Uterus (tissue), 4 donors: Measurements from ENCODE around the gene SCYL1. TPM values are rescaled to one million over a fixed set of nuclear protein-coding genes. Genes with fewer than 3 reads are reported as not detected.

Experiments
- DNase-seq, 2 donors: peaks; one replicate each; pipeline ENCODE4 v3.0.0-alpha.2; 2019 to 2020
- H3K27ac ChIP-seq, 2 donors: fragments of 200-600 bp; sonication (generic); 1 replicate in 1 of 2; 2 replicates in 1 of 2; pipeline ENCODE4 v1.5.1; 2016 to 2018
- H3K27me3 ChIP-seq, 2 donors: fragments of 200-600 bp; sonication (generic); one replicate each; pipeline ENCODE4 v1.5.1; 2018 to 2019; ENCODE audit warnings: control low read depth in 1 of 2
- H3K36me3 ChIP-seq, 2 donors: fragments of 200-600 bp; sonication (generic); one replicate each; pipeline ENCODE4 v1.5.1; 2019; ENCODE audit warnings: control low read depth in 1 of 2
- H3K4me1 ChIP-seq, 2 donors: fragments of 200-600 bp; sonication (generic); one replicate each; pipeline ENCODE4 v1.5.1; 2018 to 2019; ENCODE audit warnings: control low read depth in 1 of 2
- H3K4me3 ChIP-seq, 2 donors: fragments of 200-600 bp; sonication (generic); 1 replicate in 1 of 2; 2 replicates in 1 of 2; pipeline ENCODE4 v1.5.1; 2018 to 2019; ENCODE audit warnings: mild to moderate bottlenecking in 1 of 2
- H3K9me3 ChIP-seq, 2 donors: fragments of 200-600 bp; sonication (generic); one replicate each; pipeline ENCODE4 v1.5.1; 2019; ENCODE audit warnings: control low read depth in 1 of 2
- CTCF ChIP-seq, 4 experiments: fragments of 200-600 bp in 2 of 4; fragments of 450-650 bp in 2 of 4; sonication (generic) in 2 of 4; IDR thresholded peaks; one replicate each; pipeline ENCODE4 v1.5.1; 2016 to 2019; ENCODE audit warnings: antibody characterized with exemption in 4 of 4, mild to moderate bottlenecking in 2 of 4, moderate library complexity in 1 of 4
- POLR2A ChIP-seq, 2 donors: fragments of 450-650 bp; IDR thresholded peaks; one replicate each; pipeline ENCODE4 v1.6.1; 2016; ENCODE audit warnings: antibody characterized with exemption in 2 of 2, mild to moderate bottlenecking in 1 of 2, moderate library complexity in 1 of 2
- intact Hi-C: fragments of 100-400 bp; cut with DNase I; formaldehyde crosslinking; loops from one replicate; pipeline ENCODE4 v1.15.1; 2023; ENCODE audit warnings: low total_unique reads
- total RNA-seq, 4 donors: library from RNA; depleted of rRNA in 3 of 4; stranded (reverse); fragments of >200 nt in 3 of 4; gene quantifications; one replicate each; pipeline versions ENCODE4 v1.1.0 to v1.2.4, GENCODE V29; 2014 to 2023
- donor health status: DM: yes; HTN: yes; CAD: no.

The SCYL1 gene
- 100 to 1,000 TPM in 1 of 4 donors, 10 to 100 TPM in 3; 28.8 to 101 (median 70.1) TPM for total RNA-seq

DNA sequence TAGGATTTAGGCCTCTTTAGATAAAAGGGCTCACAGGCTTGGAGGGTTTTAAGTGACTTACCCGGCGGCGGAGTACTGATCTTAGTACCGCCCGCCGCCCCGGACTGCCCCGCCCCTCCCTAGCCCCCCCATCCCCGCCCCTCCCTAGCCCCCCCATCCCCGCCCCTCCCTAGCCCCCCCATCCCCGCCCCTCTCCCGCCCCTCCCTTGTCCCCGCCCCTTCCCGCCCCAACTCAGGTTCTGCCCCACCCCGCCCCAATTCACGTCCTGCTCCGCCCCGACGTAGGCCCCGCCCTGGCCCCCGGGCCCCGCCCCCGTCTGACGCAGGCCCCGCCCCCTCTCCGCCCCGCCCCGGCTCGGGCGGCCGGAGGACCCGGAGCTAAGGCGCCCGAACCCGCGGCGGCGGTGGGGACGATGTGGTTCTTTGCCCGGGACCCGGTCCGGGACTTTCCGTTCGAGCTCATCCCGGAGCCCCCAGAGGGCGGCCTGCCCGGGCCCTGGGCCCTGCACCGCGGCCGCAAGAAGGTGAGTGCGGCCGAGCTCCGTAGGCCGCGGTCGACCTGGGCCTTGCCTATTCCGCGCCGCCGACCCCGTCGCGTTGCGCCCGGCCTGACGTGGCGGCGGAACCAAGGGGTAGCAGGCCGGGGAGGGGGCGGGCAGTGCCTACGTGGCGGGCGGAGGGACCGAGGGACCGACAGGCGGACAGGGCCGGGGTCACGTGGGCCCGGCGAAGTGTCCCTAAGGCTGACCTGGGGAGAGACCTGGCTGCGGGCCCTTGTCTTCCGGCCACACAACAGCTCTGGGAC is at the start of gene SCYL1:
SCYL1 (plus strand) TSS at position 343 of the 805 bp plus-strand sequence; CDS start at position 414, 71 bp downstream.
- intact Hi-C loops, result no loop called here

DNA sequence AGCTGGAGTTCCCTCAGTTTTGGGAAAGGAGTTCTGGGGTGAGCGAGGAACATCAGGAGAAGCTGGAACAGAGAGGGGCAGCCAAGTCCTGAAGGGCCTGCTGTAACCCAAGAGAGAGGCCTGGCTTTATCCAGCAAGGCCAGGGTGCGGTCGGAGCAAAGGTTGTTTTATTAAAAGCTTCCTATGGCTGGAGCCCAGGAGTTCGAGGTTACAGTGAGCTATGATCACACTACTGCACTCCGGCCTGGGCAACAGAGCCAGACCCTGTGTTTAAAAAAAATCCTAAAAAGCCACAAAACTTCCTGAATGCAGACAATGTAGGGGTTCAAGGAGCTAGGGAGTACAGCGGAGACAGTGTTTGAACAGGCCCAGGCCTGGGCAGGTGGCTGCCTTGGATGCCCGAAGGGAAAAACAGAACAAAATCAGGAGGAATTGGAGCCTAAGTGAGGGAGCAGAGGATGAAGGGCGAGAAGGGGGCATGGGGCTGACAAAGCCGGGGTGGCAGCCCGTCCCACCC is 48.2 kb upstream of the SCYL1 start:
- no peaks in the 10 kb centered on the region for H3K9me3 ChIP-seq
- H3K36me3 ChIP-seq, result no peaks in the 10 kb centered on the region
- peaks cover 14 to 25% of the 10 kb centered on the region in 2 donors for H3K4me1 ChIP-seq
- peak in 1 of 2 donors; percentile 56 for DNase-seq
- H3K4me3 ChIP-seq, result peak overlapping the region; percentile 57 to 64
- no peaks in the 10 kb centered on the region for H3K27me3 ChIP-seq
- intact Hi-C loops, result loop anchor here (2.0 kb wide), 1 partner anchor 22 kb away; the partner anchor contains the start of gene MALAT1
- TF ChIP-seq POLR2A (IDR thresholded peaks at IDR 0.05) (no peak), CTCF (IDR thresholded peaks at IDR 0.05) (no peak)
- H3K27ac ChIP-seq, result peak overlapping the region; percentile 97 to 98

More for the DNA sequence above, at the start of gene SCYL1:
- peak within 1 kb of the TSS; percentile 75 to 81 for H3K4me3 ChIP-seq
- H3K27ac ChIP-seq, result peak within 1 kb of the TSS; percentile 85 to 89
- no peaks in the 10 kb centered on the region for H3K36me3 ChIP-seq
- H3K27me3 ChIP-seq, result no peaks in the 10 kb centered on the region
- peaks cover 3 to 10% of the 10 kb centered on the region in 2 donors for H3K4me1 ChIP-seq
- H3K9me3 ChIP-seq, result no peaks in the 10 kb centered on the region
- TF ChIP-seq POLR2A (IDR thresholded peaks at IDR 0.05) (peak; percentile 9 to 74), CTCF (IDR thresholded peaks at IDR 0.05) (peak in 1 of 4 experiments; percentile 8)
- peak; percentile 85 to 86 for DNase-seq

DNA sequence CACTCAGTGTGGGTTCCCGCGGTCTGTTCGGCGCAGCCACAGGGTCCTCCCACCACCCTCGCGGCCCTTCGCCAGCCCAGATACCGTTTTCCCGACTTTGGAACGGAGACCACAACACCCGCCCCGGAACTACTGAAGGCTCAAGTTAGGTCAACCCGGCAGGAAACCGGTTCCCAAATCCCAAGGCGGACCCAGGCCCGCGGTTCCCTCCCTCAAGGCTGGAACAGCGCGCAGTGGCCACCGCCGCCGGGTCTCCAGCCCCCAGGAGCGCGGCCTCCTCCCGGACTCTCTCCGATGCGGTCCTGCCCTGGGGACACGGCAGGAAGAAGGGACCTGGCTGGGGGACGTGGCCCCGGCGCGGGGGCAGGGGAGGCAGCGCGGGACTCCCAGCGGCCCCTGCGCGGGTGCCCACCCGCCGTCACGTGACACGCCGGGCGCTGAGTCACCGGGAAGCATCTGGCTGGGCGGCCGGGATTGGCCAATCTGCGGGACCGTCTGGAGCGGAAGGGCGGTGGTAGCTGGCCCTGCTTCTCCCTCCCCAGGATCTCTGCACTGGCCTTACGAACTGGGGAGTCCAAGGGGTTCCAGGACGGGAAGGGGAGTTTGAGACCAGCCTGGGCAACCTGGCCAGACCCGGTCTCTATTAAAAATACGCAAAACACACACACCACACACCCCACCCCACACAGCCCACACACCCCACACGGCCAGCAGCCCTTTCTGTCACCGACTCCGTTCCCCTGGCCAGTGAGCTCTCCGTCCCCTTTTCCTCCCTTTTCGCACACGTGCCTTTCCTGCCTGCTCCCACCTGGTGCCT is 47.5 kb upstream of the SCYL1 start:
- Histone ChIP-seq H3K27me3 (no peaks in the 10 kb centered on the region), H3K4me3 (peak overlapping the region; percentile 57 to 64), H3K36me3 (no peaks in the 10 kb centered on the region), H3K9me3 (no peaks in the 10 kb centered on the region), H3K4me1 (peaks cover 13 to 22% of the 10 kb centered on the region in 2 donors), H3K27ac (peak overlapping the region; percentile 97 to 98)
- intact Hi-C loops, result loop anchor here (2.0 kb wide), 1 partner anchor 21 kb away; the partner anchor contains the start of gene MALAT1
- DNase-seq, result peak; percentile 97
- TF ChIP-seq CTCF (IDR thresholded peaks at IDR 0.05) (peak in 1 of 4 experiments; percentile 14), POLR2A (IDR thresholded peaks at IDR 0.05) (peak; percentile 96 to 100)

DNA sequence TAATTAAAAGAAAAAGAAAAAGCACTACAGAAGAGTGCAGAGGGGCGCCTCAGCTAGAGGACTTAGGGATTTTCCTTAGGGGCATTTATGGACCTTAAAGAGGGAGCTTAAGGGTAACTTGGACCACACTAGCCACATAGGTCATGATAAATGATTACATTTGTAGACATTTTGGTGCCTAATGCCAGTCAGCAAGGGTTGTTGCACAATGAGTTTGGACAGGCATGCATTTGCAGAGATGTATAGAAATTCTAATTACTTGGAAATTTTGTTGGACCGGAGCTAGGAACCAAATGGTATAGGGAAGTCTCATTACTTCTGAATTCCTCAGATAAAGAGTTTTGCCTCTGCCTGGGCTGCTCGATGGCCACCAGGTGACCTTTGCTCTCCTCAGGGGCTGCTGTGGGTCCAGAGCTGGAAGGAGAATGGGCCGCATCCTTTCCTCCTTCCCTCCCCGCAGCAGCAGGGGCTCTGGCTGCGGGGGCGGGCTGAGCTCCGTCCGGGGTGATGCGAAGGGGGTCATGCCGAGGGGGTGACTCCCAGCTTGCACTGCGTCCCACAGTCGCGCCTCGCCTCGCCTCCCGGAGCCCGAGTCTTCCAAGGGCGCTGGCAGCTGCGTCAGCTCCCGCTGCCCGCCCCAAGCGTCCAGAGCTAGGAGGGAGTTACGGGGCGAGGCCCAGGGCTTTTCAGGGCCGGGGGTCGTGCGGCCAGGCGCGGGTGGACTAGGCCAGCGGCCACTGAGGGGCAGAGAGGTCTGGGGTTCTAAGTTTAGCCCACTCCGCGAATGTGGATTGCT is 46.3 kb upstream of the SCYL1 start:
- peak; percentile 85 for DNase-seq
- TF ChIP-seq CTCF (IDR thresholded peaks at IDR 0.05) (no peak), POLR2A (IDR thresholded peaks at IDR 0.05) (peak in 1 of 2 donors; percentile 82)
- Histone ChIP-seq H3K27me3 (no peaks in the 10 kb centered on the region), H3K4me1 (peaks cover 10 to 13% of the 10 kb centered on the region in 2 donors), H3K4me3 (peak overlapping the region; percentile 19 to 57), H3K9me3 (no peaks in the 10 kb centered on the region), H3K27ac (peak overlapping the region; percentile 97 to 98), H3K36me3 (no peaks in the 10 kb centered on the region)
- intact Hi-C loops, result no loop called here
